Stomach (tissue), 4 donors: ENCODE results near the gene SUSD5.

Source experiments
- CTCF ChIP-seq, 7 experiments: fragments of 450-650 bp in 4 of 7; fragments of 200-600 bp in 3 of 7; sonication (generic) in 3 of 7; IDR thresholded peaks; one replicate each; pipeline ENCODE4 v1.5.1; 2016 to 2019; ENCODE audit warnings: antibody characterized with exemption in 7 of 7, control low read depth in 2 of 7, mild to moderate bottlenecking in 1 of 7
- EP300 ChIP-seq: sonication (generic); formaldehyde crosslinking; IDR thresholded peaks from one replicate; pipeline ENCODE4 v1.6.1; 2017; ENCODE audit warnings: antibody characterized with exemption
- POLR2A ChIP-seq, 4 donors: fragments of 450-650 bp; IDR thresholded peaks; one replicate each; pipeline ENCODE4 v1.6.1; 2016; ENCODE audit warnings: antibody characterized with exemption in 4 of 4, control low read depth in 2 of 4, mild to moderate bottlenecking in 1 of 4, moderate library complexity in 1 of 4
- POLR2AphosphoS5 ChIP-seq, 3 donors: sonication (generic); formaldehyde crosslinking; IDR thresholded peaks; one replicate each; pipeline ENCODE4 v1.6.1; 2016; ENCODE audit warnings: antibody characterized with exemption in 3 of 3

- TF ChIP-seq EP300 (no peak), POLR2AphosphoS5 (IDR thresholded peaks at IDR 0.05) (no peak), CTCF (IDR thresholded peaks at IDR 0.05) (no peak), POLR2A (IDR thresholded peaks at IDR 0.05) (no peak)
Observed at GRCh38 chr3:33122991-33123390, 95.6 kb downstream of the SUSD5 start.
